Spinal cord (tissue), 4 donors: ENCODE data around the gene TEX50. TPM values are rescaled to one million over a fixed set of nuclear protein-coding genes. Genes with fewer than 3 reads are reported as not detected.

ENCODE experiments used
- polyA plus RNA-seq, 2 donors: library from polyadenylated mRNA; unstranded; fragments of 120-200 nt; gene quantifications; one replicate each; pipeline ENCODE4 v1.2.1, GENCODE V29; 2013; ENCODE audit not compliant: insufficient read length in 2 of 2
- total RNA-seq, 2 donors: library from RNA; depleted of rRNA in 1 of 2; stranded (reverse); fragments of 120-200 nt in 1 of 2; fragments of >200 nt in 1 of 2; gene quantifications; one replicate each; pipeline versions ENCODE4 v1.2.3 to v1.2.4, GENCODE V29; 2013 to 2014

Gene TEX50
- total and polyA plus RNA-seq, 4 donors = not detected

Other genes with a start within 250 kb of the TEX50 start
- gene PRDX6, start 158.0 kb upstream of the TEX50 start, total RNA-seq = 100 to 1,000 TPM in 1 of 2 donors, 10 to 100 TPM in 1; 99.9 to 150 TPM
- 100 to 1,000 TPM; 135 to 143 TPM for gene PRDX6, start 158.0 kb upstream of the TEX50 start, polyA plus RNA-seq
- 1 to 10 TPM in 1 of 2 donors, under 1 TPM in 1; 0.79 to 1.3 TPM for gene SLC9C2, start 32.3 kb upstream of the TEX50 start, total RNA-seq
- 1 to 10 TPM; 1.3 to 1.9 TPM for gene SLC9C2, start 32.3 kb upstream of the TEX50 start, polyA plus RNA-seq
- 1 to 10 TPM; 8.8 to 9.7 TPM for gene ANKRD45, start 34.5 kb downstream of the TEX50 start, total RNA-seq
- 10 to 100 TPM in 1 of 2 donors, 1 to 10 TPM in 1; 9.6 to 15.4 TPM for gene ANKRD45, start 34.5 kb downstream of the TEX50 start, polyA plus RNA-seq
- 10 to 100 TPM; 27.5 to 35.0 TPM for gene KLHL20, start 79.6 kb downstream of the TEX50 start, total RNA-seq
- gene KLHL20, start 79.6 kb downstream of the TEX50 start, polyA plus RNA-seq = 10 to 100 TPM; 22.3 to 28.0 TPM
- 10 to 100 TPM; 17.1 to 18.5 TPM for gene DARS2, start 189.3 kb downstream of the TEX50 start, total RNA-seq
- gene DARS2, start 189.3 kb downstream of the TEX50 start, polyA plus RNA-seq = 10 to 100 TPM; 15.9 to 18.3 TPM
- gene CENPL, start 189.5 kb downstream of the TEX50 start, total RNA-seq = 10 to 100 TPM; 13.9 to 19.6 TPM
- gene CENPL, start 189.5 kb downstream of the TEX50 start, polyA plus RNA-seq = 1 to 10 TPM; 7.1 to 8.5 TPM
- gene GAS5, start 232.7 kb downstream of the TEX50 start, total RNA-seq = 100 to 1,000 TPM; 230 to 417 TPM
- gene GAS5, start 232.7 kb downstream of the TEX50 start, polyA plus RNA-seq = 100 to 1,000 TPM; 295 to 304 TPM
- gene ZBTB37, start 233.0 kb downstream of the TEX50 start, total RNA-seq = 10 to 100 TPM; 26.3 to 27.9 TPM
- 1 to 10 TPM; 8.5 to 8.7 TPM for gene ZBTB37, start 233.0 kb downstream of the TEX50 start, polyA plus RNA-seq